Measurements from ENCODE around the gene IQGAP2.
"Not testable (repeated sequence)": the region's sequence is repeated elsewhere in the genome, so short reads cannot be mapped to it uniquely, and the experiment has no call there.

Gene IQGAP2

GRCh38 chr5:76732405-76733048 lies 329.4 kb downstream of the IQGAP2 start:
- DNase-seq, result no peak
- peaks cover 18% of the 10 kb centered on the region for H3K4me1 Mint-ChIP-seq
- H3K27ac Mint-ChIP-seq, result peak overlapping the region in 1 of 2 donors; percentile 1
- H3K9me3 Mint-ChIP-seq, result peaks cover 21 to 29% of the 10 kb centered on the region in 2 donors
- no peak overlapping the region for H3K4me3 Mint-ChIP-seq
- H3K27me3 Mint-ChIP-seq, result peaks cover 8% of the 10 kb centered on the region
- ATAC-seq, result no peak

- H3K9me3 Mint-ChIP-seq, result peaks cover 21 to 27% of the 10 kb centered on the region in 2 donors
- H3K27ac Mint-ChIP-seq, result peak overlapping the region in 1 of 2 donors; percentile 1
- no peak overlapping the region for H3K4me3 Mint-ChIP-seq
- H3K27me3 Mint-ChIP-seq, result peaks cover 8% of the 10 kb centered on the region
- ATAC-seq, result peak; percentile 82
- DNase-seq, result peak in 1 of 2 donors; percentile 22
- peaks cover 23% of the 10 kb centered on the region for H3K4me1 Mint-ChIP-seq
Measured at GRCh38 chr5:76733049-76733417, 329.9 kb downstream of the IQGAP2 start.

- Mint-ChIP-seq H3K27me3 (no peaks in the 10 kb centered on the region), H3K27ac (peak overlapping the region in 1 of 2 donors; percentile 36), H3K4me1 (peaks cover 40% of the 10 kb centered on the region)
Measured at GRCh38 chr5:76735762-76736545, 332.9 kb downstream of the IQGAP2 start.

GRCh38 chr5:76736679-76737556 lies 333.8 kb downstream of the IQGAP2 start:
- H3K4me3 Mint-ChIP-seq, result peak overlapping the region; percentile 54 to 61
- H3K27me3 Mint-ChIP-seq, result no peaks in the 10 kb centered on the region
- no peak overlapping the region for H3K27ac Mint-ChIP-seq
- peak; percentile 41 for ATAC-seq
- peaks cover 48% of the 10 kb centered on the region for H3K4me1 Mint-ChIP-seq
- no peaks in the 10 kb centered on the region for H3K9me3 Mint-ChIP-seq
- no peak for DNase-seq

More at GRCh38 chr5:76735762-76736545, 332.9 kb downstream of the IQGAP2 start:
- H3K9me3 Mint-ChIP-seq, result peaks cover under 1% of the 10 kb centered on the region in 2 donors
- DNase-seq (no peak), ATAC-seq (no peak)
- H3K4me3 Mint-ChIP-seq, result no peak overlapping the region

GRCh38 chr5:76737846-76738245 lies 334.8 kb downstream of the IQGAP2 start:
- peaks cover 48% of the 10 kb centered on the region for H3K4me1 Mint-ChIP-seq
- ATAC-seq (no peak), DNase-seq (no peak)
- no peak overlapping the region for H3K4me3 Mint-ChIP-seq
- H3K27me3 Mint-ChIP-seq, result no peaks in the 10 kb centered on the region
- H3K27ac Mint-ChIP-seq, result no peak overlapping the region
- H3K9me3 Mint-ChIP-seq, result no peaks in the 10 kb centered on the region

- DNase-seq, H3K27ac Mint-ChIP-seq, ATAC-seq, H3K4me3 Mint-ChIP-seq, H3K27me3 Mint-ChIP-seq, H3K9me3 Mint-ChIP-seq: not testable (repeated sequence)
- H3K4me1 Mint-ChIP-seq, result peaks cover 39% of the 10 kb centered on the region
Measured at GRCh38 chr5:76741506-76741905, 338.4 kb downstream of the IQGAP2 start.

GRCh38 chr5:76742583-76742982 lies 339.5 kb downstream of the IQGAP2 start:
- Mint-ChIP-seq H3K27ac (no peak overlapping the region), H3K9me3 (no peaks in the 10 kb centered on the region), H3K4me3 (no peak overlapping the region), H3K27me3 (no peaks in the 10 kb centered on the region), H3K4me1 (peaks cover 30% of the 10 kb centered on the region)
- ATAC-seq (no peak), DNase-seq (no peak)

GRCh38 chr5:76744632-76745031 lies 341.5 kb downstream of the IQGAP2 start:
- no peak for ATAC-seq
- no peak for DNase-seq
- Mint-ChIP-seq H3K27ac (no peak overlapping the region), H3K4me1 (peaks cover 10% of the 10 kb centered on the region), H3K27me3 (peaks cover 9% of the 10 kb centered on the region), H3K9me3 (no peaks in the 10 kb centered on the region), H3K4me3 (no peak overlapping the region)

- Mint-ChIP-seq H3K27ac (no peak overlapping the region), H3K4me3 (no peak overlapping the region), H3K9me3 (no peaks in the 10 kb centered on the region), H3K27me3 (peaks cover 19% of the 10 kb centered on the region), H3K4me1 (peaks cover 10% of the 10 kb centered on the region)
- ATAC-seq (no peak), DNase-seq (no peak)
Measured at GRCh38 chr5:76745670-76746069, 342.6 kb downstream of the IQGAP2 start.

- DNase-seq, result no peak
- Mint-ChIP-seq H3K27me3 (peaks cover 23% of the 10 kb centered on the region), H3K4me3 (no peak overlapping the region), H3K9me3 (no peaks in the 10 kb centered on the region), H3K4me1 (peaks cover under 1% of the 10 kb centered on the region), H3K27ac (no peak overlapping the region)
- no peak for ATAC-seq
Measured at GRCh38 chr5:76746677-76747076, 343.6 kb downstream of the IQGAP2 start.

- no peak for DNase-seq
- no peak overlapping the region for H3K4me3 Mint-ChIP-seq
Measured at GRCh38 chr5:76747706-76748105, 344.6 kb downstream of the IQGAP2 start.

GRCh38 chr5:76751291-76751690 lies 348.2 kb downstream of the IQGAP2 start:
- H3K9me3 Mint-ChIP-seq, result no peaks in the 10 kb centered on the region
- peaks cover 23% of the 10 kb centered on the region for H3K27me3 Mint-ChIP-seq
- H3K27ac Mint-ChIP-seq, result no peak overlapping the region
- DNase-seq, result no peak
- H3K4me3 Mint-ChIP-seq, result no peak overlapping the region
- ATAC-seq, result no peak
- H3K4me1 Mint-ChIP-seq, result no peaks in the 10 kb centered on the region

More at GRCh38 chr5:76747706-76748105, 344.6 kb downstream of the IQGAP2 start:
- Mint-ChIP-seq H3K27me3 (peaks cover 23% of the 10 kb centered on the region), H3K4me1 (no peaks in the 10 kb centered on the region), H3K9me3 (no peaks in the 10 kb centered on the region), H3K27ac (no peak overlapping the region)
- ATAC-seq, result no peak

- Mint-ChIP-seq H3K27ac (no peak overlapping the region), H3K4me3 (no peak overlapping the region), H3K27me3 (peaks cover 14% of the 10 kb centered on the region), H3K9me3 (no peaks in the 10 kb centered on the region), H3K4me1 (no peaks in the 10 kb centered on the region)
- DNase-seq, result no peak
- ATAC-seq, result no peak
Measured at GRCh38 chr5:76754668-76755078, 351.6 kb downstream of the IQGAP2 start.

- Mint-ChIP-seq H3K9me3 (no peaks in the 10 kb centered on the region), H3K4me3 (no peak overlapping the region), H3K4me1 (no peaks in the 10 kb centered on the region), H3K27me3 (peaks cover under 1% of the 10 kb centered on the region), H3K27ac (no peak overlapping the region)
- DNase-seq (no peak), ATAC-seq (no peak)
Measured at GRCh38 chr5:76755779-76756637, 352.9 kb downstream of the IQGAP2 start.

GRCh38 chr5:76757049-76757448 lies 354.0 kb downstream of the IQGAP2 start:
- H3K27ac Mint-ChIP-seq, result no peak overlapping the region
- ATAC-seq (no peak), DNase-seq (no peak)
- H3K4me3 Mint-ChIP-seq, result no peak overlapping the region
- H3K4me1 Mint-ChIP-seq, result peaks cover 5% of the 10 kb centered on the region
- H3K27me3 Mint-ChIP-seq, result no peaks in the 10 kb centered on the region
- H3K9me3 Mint-ChIP-seq, result no peaks in the 10 kb centered on the region
